GM12864 (cell line): ENCODE measurements around the gene E2F3.
A peak's percentile ranks its signal among the peaks of the same experiment; 100 is the strongest.

Source experiments
- DNase-seq: peaks from one replicate; pipeline ENCODE4 v3.0.0-alpha.2; 2011; ENCODE audit warnings: low read depth
- H3K4me3 ChIP-seq: 2 replicates; pipeline ENCODE4 v1.5.1; 2011; ENCODE audit warnings: mild to moderate bottlenecking, low read depth, low read length, control low read depth
- CTCF ChIP-seq: IDR thresholded peaks from 2 replicates; pipeline ENCODE4 v1.5.1; 2011; ENCODE audit warnings: low read depth, mild to moderate bottlenecking, moderate library complexity, low read length, control low read depth, inconsistent platforms; ENCODE audit errors: missing control alignments

The E2F3 gene

GRCh38 chr6:20409427-20409971 lies 7.8 kb downstream of the E2F3 start:
- TF ChIP-seq CTCF: no peak
- peak overlapping the region; percentile 7; the same call in 1 of the 2 replicates for H3K4me3 ChIP-seq
- no peak for DNase-seq

GRCh38 chr6:20411544-20411943 lies 9.9 kb downstream of the E2F3 start:
- no peak overlapping the region for H3K4me3 ChIP-seq
- no peak for DNase-seq

DNA sequence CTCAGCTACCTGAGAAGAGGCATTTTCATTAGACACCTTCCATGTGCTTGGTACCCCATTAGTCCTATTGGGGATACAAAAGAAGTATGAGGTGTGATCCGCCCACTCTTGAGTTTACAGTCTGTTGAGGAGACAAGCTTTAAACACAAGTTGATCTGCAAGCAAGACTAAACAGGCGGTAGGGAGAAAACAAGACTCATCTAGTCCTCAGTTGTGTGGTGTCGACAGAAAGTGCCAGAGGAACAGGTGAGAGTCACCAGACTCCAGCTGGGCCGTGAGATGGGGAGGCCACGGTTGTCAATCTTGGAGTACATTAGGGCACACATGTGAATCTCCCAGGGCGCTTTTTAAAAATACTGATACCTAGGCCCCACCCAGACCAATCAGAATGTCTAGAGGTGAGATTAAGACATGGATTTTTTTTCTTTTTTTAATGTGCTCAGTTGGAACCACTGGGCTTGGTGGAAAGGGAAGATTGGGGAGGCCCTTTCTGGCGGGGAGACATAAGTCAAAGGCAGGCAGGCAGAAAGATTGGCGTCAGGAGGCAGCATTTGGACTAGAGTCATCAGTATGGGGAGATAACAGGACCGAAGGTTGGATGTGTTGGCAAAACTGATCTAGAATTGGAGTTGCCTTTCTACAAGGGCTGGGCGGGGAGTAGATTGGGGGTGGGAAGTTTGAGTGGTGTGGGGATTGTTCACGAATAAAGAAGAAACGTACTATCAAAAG lies 10.4 kb downstream of the E2F3 start:
- no peak overlapping the region for H3K4me3 ChIP-seq
- no peak for DNase-seq
- no peak for TF ChIP-seq CTCF

More at GRCh38 chr6:20411544-20411943, 9.9 kb downstream of the E2F3 start:
- no peak for TF ChIP-seq CTCF

GRCh38 chr6:20412682-20413073 lies 11.0 kb downstream of the E2F3 start:
- TF ChIP-seq CTCF: no peak
- H3K4me3 ChIP-seq: no peak overlapping the region
- DNase-seq: no peak

- TF ChIP-seq CTCF: no peak
- no peak overlapping the region for H3K4me3 ChIP-seq
- DNase-seq: no peak
These were observed 12.1 kb downstream of the E2F3 start for GRCh38 chr6:20413826-20414225.

DNA sequence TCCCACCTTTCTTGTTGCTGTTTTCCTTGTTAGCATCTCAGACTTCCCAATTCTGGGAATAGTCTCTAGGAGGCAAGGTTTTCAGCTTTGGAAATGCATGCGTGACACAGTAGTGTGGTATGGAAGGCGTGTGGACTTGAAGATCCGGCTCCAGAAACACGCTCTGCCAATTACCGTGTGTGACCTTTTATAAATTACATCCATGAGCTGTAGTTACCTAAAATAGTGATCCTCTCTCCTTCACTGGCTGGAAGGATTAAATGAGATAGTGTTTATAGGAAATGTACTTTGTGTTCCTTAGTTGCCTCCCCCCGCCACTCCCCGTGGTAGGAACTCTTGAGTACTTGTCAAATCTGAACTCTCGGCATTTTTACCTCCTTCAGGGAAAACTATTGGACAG lies 13.0 kb downstream of the E2F3 start:
- no peak for DNase-seq
- no peak overlapping the region for H3K4me3 ChIP-seq
- no peak for TF ChIP-seq CTCF

DNA sequence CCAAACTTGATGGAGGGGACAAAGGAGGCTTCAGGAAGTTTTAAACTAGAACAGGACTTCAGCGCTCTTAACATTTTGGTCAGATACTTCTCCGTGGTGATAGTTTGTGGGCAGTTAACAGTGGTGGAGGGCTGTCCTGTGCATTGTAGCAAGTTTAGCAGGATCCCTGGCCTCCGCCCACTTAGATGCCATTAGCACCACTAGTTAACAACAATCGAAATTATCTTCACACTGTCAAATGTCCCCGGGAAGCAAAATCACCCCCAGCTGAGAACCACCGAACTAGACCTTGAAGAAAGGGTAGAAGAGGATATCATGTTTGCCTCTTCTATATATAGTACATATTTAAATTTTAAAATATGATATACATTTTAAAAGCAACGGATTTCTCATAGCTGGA lies 13.6 kb downstream of the E2F3 start:
- H3K4me3 ChIP-seq: no peak overlapping the region
- no peak for DNase-seq
- no peak for TF ChIP-seq CTCF
